ENCODE results near the gene TSPAN3.

GRCh38 chr15:77001351-77001750 lies 69.6 kb downstream of the TSPAN3 start:
- TF ChIP-seq POLR2A (IDR thresholded peaks at IDR 0.05): no peak
- TF ChIP-seq CTCF (IDR thresholded peaks at IDR 0.05): no peak
